Stimulated activated CD4-positive, alpha-beta T cell treated with anti-CD3 and anti-CD28 coated beads, Interleukin-2, amount 100 ng/mL, for 4 hours (primary cell): ENCODE results near the gene TUBA3E.
"Not testable (repeated sequence)": the region's sequence is repeated elsewhere in the genome, so short reads cannot be mapped to it uniquely, and the experiment has no call there.

Experiments
- DNase-seq: peaks from one replicate; pipeline ENCODE4 v3.0.0-alpha.2; 2020; ENCODE audit warnings: low read depth

TUBA3E gene

GRCh38 chr2:130143266-130144039 is 54.8 kb downstream of the TUBA3E start:
- DNase-seq, result not testable (repeated sequence)

GRCh38 chr2:130142396-130143265 is 55.6 kb downstream of the TUBA3E start:
- DNase-seq, result not testable (repeated sequence)
